Stimulated activated CD4-positive, alpha-beta T cell treated with anti-CD3 and anti-CD28 coated beads, Interleukin-4, amount 100 ng/mL, for 48 hours (primary cell): Measurements from ENCODE around the gene MSMB.

Source experiments
- DNase-seq, 2 donors: peaks; one replicate each; pipeline ENCODE4 v3.0.0-alpha.2; 2020; ENCODE audit warnings: low read depth in 2 of 2

Gene MSMB

DNA sequence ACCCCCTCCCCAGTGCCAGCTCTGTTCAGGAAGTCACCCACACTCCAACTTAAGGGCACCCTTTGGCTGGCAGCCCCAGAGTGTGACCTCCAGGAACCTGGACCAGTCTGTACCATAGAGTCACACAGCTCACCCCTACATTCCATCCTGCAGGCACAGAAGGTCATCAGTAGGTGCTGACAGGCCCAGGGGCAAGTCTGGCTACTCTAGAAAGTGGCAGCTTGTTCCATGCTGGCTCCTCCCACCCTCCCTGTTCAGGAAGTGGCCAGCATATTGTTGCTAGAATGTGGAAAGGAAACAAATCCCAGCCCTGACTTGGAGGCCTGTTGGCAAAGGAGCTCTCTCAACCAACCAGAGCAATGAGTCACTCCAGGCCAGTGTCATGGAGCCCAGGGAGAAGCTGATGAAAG lies 12.5 kb downstream of the MSMB start:
- DNase-seq, result no peak

DNA sequence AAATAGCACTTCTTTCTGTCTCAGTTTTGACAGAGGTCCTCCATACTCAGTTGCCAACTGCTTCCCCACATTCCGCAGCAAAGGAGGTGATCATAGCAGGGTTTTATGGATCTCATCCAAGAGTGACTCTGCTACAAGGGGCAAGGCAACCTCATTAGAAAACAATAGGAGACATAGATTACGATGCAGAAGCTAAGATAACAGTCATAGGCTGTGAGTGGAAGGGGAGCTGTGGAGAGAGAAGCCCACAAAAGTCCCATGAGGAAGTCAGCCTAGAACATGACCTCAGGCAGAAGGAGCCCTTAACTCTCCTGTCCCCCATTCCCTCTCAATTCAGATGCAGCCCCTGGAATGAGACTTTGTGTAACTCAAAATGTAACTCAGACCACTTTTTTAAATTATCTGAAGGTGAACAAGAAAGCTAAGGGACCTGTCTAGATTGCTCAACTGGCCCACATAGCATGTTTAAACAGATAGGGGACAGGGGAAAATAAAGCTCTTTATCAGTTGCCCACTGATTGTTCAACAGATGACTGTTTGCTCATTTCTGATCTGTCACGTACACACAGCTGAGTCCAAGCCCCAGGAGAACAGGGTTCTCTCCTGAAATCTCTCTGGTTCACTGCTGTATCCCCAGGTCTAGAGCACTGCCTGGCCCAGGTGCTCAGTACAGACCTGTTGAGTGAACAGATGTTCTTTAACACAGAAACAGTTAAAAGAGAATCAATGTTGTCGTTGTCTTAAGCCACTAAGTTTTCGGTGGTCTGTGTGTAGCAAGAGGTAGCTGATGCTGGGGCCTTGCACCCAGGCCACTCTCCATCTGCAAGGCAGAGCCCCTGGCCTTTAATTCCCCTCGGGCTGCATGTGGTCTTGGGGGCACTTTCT lies 14.2 kb downstream of the MSMB start:
- DNase-seq, result no peak

DNA sequence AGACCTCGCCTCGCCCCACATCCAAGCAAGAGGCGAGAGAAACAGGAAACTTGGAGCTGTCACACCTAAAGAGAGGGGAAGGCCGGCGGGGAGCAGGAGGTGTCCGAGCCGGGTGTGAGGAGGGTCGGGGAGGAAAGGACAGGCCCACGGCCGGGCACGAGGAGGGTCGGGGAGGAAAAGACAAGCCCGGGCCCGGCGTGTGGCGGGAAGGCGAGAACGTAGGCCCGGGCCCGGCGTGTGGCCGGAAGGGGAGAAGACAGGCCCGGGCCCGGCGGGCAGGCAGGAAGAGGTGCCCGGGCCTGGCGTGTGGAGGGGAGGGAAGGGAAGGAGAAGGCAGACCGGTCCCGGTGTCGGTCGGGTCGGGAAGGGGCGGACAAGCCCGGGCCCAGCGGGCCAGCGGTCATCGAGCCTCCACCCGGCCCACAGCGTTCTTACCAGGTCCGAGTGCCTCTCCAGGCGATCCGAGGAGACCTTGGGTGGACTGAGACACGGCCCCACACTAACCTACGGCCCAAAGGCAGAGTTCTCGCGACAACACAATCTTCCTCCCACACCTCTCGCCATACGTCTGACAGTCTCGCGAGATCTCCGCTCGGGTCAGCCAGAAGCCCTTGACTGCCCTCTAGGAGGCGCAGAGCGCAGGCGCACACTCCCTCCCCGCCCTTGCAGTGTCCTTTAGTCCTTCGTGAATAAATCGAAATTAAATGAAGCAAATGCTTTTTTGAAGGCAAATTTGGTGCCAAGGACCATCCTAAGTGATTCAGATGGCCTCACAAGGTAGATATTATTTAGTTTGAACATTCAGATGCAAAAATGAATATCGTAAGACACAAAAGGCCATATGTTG lies 15.8 kb downstream of the MSMB start, which contains the start of gene NCOA4:
NCOA4 (minus strand) TSS at position 533 of the 847 bp plus-strand sequence. CDS start 13,943 bp downstream, outside the sequence.
- DNase-seq, result peak; percentile 91 to 94

DNA sequence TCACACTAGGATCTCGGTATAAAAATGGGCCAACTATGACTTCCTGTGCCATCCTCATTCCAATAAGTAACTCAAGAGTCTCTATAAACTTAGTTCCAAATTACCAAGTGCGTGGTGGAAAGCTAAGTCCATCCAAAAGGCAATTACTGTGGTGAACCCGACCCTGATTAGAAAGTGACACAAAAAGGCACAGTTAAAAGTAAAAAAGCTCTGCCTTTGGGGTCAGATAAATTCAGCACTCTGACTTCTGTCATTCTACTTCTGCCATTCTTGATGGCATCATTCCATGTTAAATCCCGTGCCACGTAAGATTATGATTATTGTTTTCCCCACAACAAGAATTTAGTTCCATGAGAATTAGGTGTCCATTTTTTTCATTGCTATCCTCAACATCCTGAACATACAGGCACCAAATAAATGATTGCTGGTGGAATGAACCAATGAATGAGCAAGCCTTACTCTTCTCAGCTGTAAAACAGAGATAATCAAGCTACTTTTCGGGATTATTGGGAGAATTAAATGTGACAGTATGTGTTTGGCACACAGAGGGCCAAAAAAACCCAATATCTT lies 16.5 kb downstream of the MSMB start:
- no peak for DNase-seq

DNA sequence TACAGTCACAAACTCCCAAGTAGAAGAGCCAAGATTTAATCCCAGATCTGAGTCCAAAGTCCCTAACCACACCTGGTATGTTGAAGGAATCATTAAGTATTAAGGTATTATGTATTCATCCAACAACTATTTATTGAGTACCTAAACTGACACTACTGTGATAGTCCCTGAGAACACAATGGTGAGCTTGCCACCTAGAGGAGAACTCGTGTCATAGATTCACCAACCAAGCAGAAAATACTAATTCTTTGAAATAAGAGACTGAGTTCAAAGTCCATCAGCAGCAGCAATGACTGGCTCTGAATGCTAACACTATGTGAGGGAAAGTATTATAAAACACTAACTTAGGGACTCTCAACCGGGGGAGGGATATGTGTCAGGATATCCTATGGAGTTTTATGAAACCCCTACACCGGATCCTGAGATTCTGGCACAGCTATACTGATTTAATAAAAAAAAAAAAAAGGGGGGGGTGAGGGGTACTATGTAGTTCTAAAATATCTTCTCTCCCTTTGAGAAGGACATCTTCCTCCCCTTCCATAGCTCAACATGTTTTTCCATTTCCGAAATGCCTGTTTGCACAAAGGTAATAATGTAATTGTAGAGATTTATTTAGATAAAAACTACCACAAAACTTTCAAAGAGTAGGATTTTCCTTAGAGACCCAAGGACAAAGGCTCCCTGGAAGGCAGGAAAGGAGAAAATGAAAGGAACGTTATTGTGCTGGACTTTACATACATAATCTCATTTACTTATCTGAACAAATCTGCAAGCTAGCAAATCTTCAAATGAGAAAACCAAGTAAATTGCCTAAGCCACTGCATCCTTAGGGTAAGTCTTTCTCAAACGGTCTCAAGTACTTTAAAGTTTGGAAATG lies 17.2 kb downstream of the MSMB start:
- peak in 1 of 2 donors; percentile 14 for DNase-seq

DNA sequence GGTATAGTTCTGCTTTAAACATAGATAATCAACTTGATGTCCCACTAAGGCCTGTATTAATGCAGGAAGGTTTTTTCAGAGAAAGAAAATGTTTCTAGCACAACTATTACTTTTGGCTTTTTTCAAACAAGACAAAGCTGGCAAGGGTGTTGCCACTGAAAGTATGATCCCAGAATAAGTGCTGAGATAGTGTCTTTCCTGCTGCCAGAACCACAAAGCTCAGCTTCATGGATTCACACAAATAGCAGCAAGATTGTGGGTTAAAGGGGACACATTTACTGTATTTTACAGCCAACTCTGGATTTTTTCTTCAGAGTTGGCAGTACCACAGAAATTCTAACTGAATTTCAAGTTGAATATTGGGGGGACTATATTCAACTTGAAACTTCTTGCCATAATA lies 20.0 kb downstream of the MSMB start:
- no peak for DNase-seq

DNA sequence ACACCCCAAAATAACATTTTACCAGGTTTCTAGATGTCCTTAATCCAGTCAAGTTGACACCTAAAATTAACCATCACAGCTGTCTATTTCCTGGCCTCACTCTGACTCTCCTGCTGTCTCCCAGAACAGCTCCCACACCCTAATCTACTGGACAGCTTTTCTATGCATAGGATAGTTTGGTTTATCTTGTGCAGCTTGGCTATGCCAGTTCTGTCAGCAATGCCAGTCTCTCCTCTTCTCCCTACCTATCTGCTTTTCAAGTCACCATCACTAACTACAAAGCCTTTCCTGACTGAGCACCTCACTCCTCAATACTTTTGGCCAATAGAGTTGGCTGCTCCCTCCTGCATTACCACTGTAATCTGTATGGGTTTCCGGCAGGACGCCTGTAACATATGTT lies 20.7 kb downstream of the MSMB start:
- no peak for DNase-seq

DNA sequence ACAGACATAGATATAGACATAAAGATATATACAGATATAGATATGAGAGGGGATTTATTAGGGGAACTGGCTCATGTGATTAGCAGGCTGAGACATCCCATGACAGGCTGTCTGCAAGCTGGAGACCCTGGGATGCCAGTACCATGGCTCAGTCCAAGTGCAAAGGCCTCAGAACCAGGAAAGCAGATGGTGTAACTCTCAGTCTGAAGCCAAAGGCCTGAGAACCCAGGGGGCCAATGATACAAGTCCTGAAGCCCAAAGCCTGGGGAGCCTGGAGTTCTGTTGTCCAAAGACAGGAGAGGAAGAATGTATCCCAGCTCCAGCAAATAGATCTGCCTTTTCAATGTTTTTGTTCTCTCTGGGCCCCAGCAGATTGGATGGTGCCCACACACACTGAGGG lies 21.1 kb downstream of the MSMB start:
- no peak for DNase-seq

DNA sequence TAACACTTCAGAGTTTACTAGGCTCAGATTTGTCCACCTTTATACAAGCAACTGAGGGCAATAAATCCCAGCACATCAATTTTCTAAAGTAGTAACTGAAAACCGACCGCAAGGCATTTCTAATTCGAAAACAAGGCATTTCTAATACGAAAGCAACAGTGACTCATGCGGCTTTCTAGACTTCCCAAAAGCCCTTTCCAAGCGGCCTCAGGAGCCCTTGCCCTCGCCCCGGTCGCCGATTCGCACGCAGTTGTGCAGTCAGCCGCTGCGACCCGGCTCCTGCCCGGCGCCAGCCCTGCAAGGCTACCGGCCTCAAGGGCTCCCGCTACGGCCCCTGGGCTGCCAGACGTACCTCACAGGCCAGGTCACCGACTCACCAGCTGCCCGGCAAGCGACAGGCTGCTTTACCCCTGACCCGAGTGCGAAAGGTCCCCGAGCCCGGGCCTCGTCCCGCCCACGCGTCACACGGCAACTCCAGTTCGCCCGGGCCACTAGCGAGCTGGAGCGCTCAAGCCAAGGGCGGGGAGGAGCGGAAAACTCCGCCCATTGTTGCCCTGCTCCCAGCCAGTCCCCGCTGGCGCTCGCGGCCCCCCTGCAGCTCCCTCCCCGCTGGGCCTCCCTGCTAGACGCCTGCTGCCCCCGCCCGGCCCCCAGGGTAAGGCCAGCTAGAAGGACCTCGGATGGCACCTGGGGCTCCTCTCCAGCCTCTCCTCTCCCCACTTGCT lies 22.9 kb downstream of the MSMB start:
- DNase-seq, result peak; percentile 75 to 84

DNA sequence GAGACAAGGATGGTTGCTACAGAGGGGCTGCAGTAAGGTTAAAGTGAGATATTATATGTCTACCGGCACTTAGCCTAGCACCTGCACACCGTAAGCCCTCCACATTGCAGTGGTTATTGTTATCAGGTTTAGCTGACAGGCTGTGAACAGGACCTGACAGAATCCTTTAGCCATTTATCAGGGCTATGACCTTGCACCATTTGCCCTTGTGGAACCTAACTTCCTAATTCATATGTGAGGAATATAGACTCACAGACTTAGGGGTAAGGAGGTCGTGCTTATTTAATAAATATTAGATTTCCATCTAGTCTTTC lies 25.8 kb downstream of the MSMB start:
- DNase-seq, result no peak

DNA sequence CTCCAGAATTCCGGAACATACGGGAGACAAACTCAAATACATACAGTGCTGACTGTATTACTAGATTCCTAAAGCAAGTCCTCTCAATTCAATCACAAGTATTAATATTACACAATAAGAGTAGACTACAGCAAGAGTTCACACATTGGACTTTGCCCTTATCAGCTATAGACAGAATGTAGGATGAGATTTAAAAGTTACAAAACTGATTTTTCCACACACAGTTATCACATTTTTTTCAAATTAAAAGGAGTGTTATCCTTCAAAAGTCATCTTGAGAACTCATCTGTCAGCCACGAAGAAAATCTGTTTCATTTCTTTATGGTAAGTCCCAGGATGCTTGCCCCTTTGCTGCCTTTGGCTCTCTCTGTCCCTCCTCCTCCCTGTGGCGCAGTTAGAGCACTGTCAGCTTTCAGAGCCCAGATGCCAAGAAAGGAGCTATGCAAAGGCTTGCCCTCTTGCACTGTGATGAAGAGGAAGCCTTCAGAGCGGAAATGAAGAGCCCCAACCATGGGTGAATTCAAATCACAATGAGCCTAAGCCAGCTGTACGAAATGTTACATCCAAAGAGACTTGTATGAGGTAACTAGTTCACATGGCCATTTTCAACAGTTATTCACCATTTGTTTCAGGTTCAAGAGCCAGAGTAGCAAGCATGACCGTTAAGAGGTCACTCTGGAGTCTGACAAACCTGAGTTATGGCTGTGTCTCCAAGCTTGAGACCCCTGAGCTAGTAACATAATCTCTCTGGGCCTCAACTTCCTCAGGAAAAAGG lies 26.3 kb downstream of the MSMB start:
- DNase-seq, result no peak

DNA sequence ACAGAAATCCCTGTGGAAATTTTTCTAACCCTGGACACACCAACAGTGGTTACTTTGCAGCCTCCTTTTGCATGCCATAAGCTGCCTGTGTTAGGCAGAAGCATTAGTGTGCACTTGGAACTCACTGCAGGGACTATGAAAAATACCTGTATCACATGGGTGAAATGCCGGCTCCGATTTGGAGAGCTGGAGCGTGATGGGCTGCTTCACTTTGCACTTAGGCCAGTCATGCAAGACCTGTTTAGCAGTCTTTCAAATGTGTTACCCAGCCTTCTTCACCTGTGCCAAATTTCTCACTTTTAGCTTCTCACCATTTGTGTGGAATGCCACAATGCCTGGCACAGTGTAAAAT lies 26.9 kb downstream of the MSMB start:
- no peak for DNase-seq

DNA sequence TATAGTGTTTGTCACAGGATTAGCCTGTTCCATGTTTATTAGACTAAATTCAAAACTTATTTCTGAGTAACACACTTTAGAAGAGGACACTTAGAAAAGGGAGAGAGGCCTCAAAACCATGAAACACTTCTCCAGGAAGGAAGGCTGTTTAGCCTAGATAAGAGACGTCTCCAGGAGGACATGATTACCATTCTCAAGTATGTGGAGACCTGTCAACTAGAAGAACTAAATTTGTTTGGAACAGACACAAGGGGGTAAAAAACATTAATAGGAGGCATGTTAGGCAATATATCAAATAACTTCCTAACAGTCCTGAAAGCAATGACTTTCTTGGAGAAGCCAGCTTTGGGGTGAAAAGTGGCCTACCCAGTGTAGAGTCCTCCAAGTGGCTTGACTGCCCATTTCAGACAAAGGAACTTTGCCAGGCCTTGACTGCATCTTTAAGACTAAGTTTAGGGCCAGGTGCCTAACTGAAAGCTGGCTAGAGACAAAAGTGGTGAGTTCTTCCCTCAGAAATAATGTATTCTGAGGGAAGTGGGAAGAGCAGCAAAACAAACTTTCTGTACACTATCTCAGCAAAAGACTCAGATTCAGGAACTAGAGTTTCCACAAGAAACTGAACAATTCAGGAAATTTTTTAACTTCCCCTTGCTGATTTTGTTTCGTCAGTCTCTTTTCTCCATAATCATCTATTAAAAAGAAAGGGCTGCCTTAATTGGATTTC lies 27.5 kb downstream of the MSMB start:
- no peak for DNase-seq

DNA sequence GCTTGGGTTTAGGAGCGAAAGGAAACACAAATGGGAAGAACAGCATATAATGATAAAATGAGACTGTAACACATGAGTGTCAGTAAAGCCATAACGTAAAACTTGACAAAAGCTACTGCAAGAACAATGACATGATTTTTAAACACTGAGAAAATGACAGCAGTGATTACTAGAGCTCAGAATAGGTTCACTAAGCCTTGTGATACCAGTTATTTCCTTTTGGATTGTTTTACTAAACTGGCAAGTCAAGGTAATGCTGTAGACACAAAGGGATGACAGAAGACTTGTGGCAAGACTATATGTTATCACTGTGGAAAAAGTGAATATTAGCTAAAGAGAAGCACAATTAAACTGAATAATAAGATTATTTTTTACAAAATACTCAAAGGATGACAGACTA lies 28.3 kb downstream of the MSMB start:
- no peak for DNase-seq

DNA sequence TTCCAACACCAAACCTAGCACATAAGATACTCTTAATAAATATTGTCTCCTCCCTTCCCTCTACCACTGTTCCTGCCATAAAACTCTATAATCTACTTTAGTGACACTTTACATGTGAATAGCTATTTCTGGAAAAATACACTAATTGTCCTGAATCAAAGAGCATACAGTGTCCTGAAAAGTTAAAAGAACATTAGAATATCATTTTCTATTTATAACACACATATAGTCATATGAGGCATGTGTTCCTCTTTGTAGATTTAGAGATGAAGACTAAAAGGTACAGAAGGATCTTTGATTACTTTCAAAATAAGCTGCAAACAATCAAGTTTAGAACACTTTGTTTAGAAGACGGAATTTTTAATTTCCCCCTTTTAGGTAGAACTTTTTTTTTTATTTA lies 29.3 kb downstream of the MSMB start:
- no peak for DNase-seq

DNA sequence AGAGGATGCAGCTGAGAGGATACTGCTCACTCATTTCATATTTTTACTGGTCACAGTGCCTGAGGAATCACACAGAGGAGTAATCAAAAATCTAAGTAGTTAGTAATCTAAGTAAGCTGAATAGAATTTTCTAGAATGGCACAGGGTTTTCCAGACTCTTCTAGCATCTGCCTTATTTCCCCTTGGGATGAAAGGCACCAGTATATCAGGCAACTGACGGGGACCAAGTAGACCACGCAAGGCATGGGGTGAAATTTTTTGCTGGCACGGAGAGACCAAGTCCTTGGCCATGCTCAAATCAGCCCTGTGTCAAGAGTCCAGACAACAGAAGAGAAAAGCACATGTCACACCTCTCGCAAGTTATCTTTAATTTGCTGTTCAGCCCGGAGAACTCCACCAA lies 29.9 kb downstream of the MSMB start:
- no peak for DNase-seq

DNA sequence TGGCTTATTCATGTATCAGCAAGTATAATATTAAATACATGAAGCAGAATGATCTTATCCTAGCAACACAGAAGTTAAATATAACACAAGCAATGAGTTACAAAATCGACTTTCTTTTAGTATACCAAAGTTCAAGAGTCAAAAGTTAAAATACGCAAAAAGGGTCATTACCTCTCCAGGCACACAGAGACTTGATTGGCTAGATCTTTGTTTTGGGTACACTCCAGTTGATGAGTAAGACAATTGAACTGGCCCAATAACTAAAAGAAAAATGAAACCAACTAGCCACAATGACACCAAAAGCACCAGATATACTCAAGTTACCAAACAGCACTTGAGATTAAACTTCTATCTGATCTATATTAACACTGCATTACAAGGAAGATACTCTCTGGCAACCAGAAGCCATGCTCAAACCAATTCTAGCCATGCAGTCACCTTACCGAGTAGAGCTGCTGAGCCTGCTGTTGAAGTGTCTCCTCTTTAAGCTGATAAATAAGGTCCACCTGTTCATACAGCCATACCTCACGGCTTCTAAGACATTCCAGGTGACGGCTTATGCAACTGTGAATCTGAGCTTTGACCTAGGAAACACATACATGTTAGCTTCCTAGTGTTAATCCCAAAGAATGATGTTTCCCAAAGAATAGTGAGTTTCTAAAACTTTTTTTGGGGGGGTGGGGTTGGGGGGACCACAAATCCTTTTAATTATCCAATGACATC lies 31.2 kb downstream of the MSMB start:
- DNase-seq, result no peak

DNA sequence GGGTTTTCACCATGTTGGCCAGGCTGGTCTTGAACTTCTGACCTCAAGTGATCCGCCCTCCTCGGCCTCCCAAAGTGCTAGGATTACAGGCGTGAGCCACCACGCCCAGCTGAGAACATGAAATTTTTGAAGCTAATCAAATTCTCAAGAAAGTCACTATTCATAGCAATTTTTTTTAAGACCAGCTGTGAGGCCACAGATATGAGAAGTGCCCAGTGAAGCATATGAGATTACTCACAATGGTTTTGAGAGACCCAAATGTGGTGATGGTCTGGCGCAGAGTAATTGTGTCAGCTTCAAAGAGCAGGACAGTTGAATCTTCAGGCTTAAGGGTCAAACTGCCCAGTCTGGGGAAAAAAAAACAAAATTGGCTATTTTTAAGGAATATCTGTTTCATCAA lies 31.9 kb downstream of the MSMB start:
- no peak for DNase-seq

DNA sequence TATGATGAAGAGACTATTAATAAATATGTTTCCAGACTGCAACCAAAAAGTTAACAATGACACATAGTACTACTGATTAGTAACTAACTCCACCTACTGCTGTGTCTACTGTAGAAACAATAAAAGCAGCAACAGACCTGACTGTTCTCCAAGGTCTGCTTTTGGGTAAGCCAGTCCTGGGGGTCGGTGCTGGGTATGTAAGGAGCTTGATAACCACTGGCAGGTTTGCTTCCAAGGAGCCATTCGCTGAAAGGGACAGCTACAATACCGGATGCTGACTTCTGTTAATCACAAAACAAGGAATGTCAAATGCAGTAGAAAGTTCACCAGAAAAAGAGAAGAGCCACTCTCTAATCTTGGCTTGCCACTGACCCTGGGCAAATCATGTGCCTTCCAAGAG lies 33.3 kb downstream of the MSMB start:
- no peak for DNase-seq
